ENCODE measurements around the gene ZFHX3.

Gene ZFHX3

DNA sequence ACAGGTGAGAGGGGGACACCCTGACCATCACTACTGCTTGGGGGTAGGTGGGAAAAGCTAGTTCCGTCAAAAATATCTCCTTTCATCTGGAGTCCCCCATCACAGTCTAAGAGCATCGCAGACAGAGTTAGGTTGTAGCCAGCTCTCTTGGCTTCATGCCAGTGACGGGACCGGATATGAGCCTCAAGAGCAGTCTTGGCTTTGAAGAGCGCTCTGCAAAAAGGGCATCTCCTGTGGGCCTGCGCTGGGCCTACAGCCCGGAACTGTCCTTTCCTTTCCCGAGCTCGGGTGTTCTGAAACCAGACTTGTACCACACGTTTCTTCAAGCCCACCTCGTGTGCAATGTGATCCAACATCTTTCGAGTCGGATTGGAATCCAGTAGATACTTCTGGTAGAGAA is 253.6 kb downstream of the ZFHX3 start:
- H3K27ac ChIP-seq: no peak overlapping the region
- no peak for TF ChIP-seq ZFX (IDR thresholded peaks at IDR 0.05)
- TF ChIP-seq, protein P1, sequence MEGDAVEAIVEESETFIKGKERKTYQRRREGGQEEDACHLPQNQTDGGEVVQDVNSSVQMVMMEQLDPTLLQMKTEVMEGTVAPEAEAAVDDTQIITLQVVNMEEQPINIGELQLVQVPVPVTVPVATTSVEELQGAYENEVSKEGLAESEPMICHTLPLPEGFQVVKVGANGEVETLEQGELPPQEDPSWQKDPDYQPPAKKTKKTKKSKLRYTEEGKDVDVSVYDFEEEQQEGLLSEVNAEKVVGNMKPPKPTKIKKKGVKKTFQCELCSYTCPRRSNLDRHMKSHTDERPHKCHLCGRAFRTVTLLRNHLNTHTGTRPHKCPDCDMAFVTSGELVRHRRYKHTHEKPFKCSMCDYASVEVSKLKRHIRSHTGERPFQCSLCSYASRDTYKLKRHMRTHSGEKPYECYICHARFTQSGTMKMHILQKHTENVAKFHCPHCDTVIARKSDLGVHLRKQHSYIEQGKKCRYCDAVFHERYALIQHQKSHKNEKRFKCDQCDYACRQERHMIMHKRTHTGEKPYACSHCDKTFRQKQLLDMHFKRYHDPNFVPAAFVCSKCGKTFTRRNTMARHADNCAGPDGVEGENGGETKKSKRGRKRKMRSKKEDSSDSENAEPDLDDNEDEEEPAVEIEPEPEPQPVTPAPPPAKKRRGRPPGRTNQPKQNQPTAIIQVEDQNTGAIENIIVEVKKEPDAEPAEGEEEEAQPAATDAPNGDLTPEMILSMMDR (conservative IDR thresholded peaks at IDR 0.05): no peak

DNA sequence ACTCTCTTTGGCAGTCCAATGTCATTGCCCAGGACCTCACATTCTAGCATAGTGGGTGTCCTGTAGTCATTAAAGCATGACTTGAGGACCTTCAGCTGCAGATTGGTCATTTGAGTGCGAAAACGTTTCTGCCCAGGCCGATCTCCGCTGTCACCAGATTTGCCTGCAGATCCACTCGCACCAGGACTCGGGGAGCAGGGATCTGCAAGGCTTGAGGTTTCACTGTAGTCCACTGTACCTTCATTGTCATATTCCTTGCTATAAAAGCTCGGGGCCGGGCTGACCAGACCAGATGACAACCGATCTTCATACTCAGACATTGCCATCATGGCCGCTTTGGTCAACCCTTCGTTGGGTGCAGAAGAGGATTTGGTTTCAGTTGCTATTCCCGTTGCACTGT is 254.2 kb downstream of the ZFHX3 start:
- TF ChIP-seq ZFX (IDR thresholded peaks at IDR 0.05): no peak
- TF ChIP-seq, protein P1 (conservative IDR thresholded peaks at IDR 0.05): no peak

GRCh38 chr16:72793017-72793416 is 254.9 kb downstream of the ZFHX3 start:
- no peak overlapping the region for H3K27ac ChIP-seq
- TF ChIP-seq, protein P1 (conservative IDR thresholded peaks at IDR 0.05): no peak
- TF ChIP-seq ZFX (IDR thresholded peaks at IDR 0.05): no peak

More for the DNA sequence above, 254.2 kb downstream of the ZFHX3 start:
- H3K27ac ChIP-seq: no peak overlapping the region

- H3K27ac ChIP-seq: no peak overlapping the region
- TF ChIP-seq, protein P1 (conservative IDR thresholded peaks at IDR 0.05): no peak
- no peak for TF ChIP-seq ZFX (IDR thresholded peaks at IDR 0.05)
Observed at GRCh38 chr16:72791786-72792185, 256.1 kb downstream of the ZFHX3 start.

GRCh38 chr16:72789921-72790320 is 258.0 kb downstream of the ZFHX3 start:
- TF ChIP-seq, protein P1 (conservative IDR thresholded peaks at IDR 0.05): no peak
- no peak for TF ChIP-seq ZFX (IDR thresholded peaks at IDR 0.05)
- no peak overlapping the region for H3K27ac ChIP-seq

GRCh38 chr16:72789465-72789864 is 258.5 kb downstream of the ZFHX3 start:
- H3K27ac ChIP-seq: no peak overlapping the region
- TF ChIP-seq, protein P1 (conservative IDR thresholded peaks at IDR 0.05): no peak
- no peak for TF ChIP-seq ZFX (IDR thresholded peaks at IDR 0.05)

GRCh38 chr16:72788269-72788809 is 259.6 kb downstream of the ZFHX3 start:
- no peak for TF ChIP-seq ZFX (IDR thresholded peaks at IDR 0.05)
- TF ChIP-seq, protein P1 (conservative IDR thresholded peaks at IDR 0.05): no peak
- H3K27ac ChIP-seq: no peak overlapping the region; the same call in 1 of the 2 replicates

Measured in C4-2B (cell line).